ENCODE results near the gene KRT37.

GRCh38 chr17:41428591-41429291 is 4.4 kb upstream of the KRT37 start:
- TF ChIP-seq POLR2A (IDR thresholded peaks at IDR 0.05): no peak
- TF ChIP-seq CTCF (IDR thresholded peaks at IDR 0.05): no peak
- no peak for TF ChIP-seq POLR2AphosphoS5 (IDR thresholded peaks at IDR 0.05)
